Hepatocyte (in vitro differentiated cells): ENCODE measurements around the gene FTH1.

ENCODE experiments used
- EZH2 ChIP-seq: fragments of 200-600 bp; sonication (generic); IDR thresholded peaks from 2 replicates; pipeline ENCODE4 v1.6.1; 2016; ENCODE audit warnings: antibody characterized with exemption, mild to moderate bottlenecking, borderline replicate concordance
- EZH2phosphoT487 ChIP-seq: fragments of 200-600 bp; sonication (generic); IDR thresholded peaks from one replicate; pipeline ENCODE4 v1.6.1; 2018; ENCODE audit warnings: antibody characterized with exemption, mild to moderate bottlenecking, low read depth, moderate library complexity; ENCODE audit not compliant: unreplicated experiment, severe bottlenecking
- TF ChIP-seq, protein P1 (sequence below): fragments of 200-600 bp; sonication (generic); IDR thresholded peaks from 2 replicates; pipeline ENCODE4 v1.5.1; 2016; ENCODE audit warnings: antibody characterized with exemption, mild to moderate bottlenecking; ENCODE audit not compliant: poor library complexity

DNA sequence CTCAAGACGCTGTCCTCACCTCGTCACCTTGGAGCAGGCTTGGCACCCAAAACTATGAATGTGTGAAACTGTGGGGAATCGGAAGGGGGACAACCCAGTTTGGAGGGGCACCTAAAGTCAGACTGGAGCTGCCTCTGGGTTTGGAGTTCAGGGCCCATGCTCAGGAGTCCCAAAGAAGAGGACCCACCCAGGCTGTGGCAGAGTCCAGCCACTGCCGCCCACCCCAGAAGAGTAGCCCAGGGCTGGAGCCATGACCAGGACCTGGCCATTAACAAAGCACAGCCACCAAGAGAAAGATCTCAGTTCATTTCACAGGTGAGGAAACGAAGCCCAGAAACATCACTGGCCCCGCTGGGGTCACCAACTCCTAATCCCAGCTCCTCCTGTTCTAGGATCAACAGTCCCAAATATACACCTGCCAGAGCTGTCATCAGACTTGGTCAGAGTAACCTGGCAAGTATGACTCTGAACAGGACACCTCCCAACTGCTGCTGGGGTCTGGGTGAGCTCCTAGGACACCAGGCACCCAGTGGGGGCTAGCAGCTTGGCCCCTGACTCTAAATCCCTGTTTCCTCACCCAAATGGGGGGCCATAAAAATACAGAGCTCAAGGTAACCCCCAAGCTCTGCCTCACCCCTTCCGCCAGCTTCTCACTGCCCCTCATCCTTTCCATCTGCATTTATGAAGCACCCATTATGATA lies 52.8 kb downstream of the FTH1 start:
- TF ChIP-seq, protein P1, sequence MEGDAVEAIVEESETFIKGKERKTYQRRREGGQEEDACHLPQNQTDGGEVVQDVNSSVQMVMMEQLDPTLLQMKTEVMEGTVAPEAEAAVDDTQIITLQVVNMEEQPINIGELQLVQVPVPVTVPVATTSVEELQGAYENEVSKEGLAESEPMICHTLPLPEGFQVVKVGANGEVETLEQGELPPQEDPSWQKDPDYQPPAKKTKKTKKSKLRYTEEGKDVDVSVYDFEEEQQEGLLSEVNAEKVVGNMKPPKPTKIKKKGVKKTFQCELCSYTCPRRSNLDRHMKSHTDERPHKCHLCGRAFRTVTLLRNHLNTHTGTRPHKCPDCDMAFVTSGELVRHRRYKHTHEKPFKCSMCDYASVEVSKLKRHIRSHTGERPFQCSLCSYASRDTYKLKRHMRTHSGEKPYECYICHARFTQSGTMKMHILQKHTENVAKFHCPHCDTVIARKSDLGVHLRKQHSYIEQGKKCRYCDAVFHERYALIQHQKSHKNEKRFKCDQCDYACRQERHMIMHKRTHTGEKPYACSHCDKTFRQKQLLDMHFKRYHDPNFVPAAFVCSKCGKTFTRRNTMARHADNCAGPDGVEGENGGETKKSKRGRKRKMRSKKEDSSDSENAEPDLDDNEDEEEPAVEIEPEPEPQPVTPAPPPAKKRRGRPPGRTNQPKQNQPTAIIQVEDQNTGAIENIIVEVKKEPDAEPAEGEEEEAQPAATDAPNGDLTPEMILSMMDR, result no peak
- TF ChIP-seq EZH2phosphoT487 (no peak), EZH2 (no peak)
